Measurements from ENCODE around the gene LRBA. TPM values are rescaled to one million over a fixed set of nuclear protein-coding genes. Genes with fewer than 3 reads are reported as not detected.

Gene LRBA
- total and polyA plus RNA-seq, 3 donors from 2014 or later, result 24.6 to 61.1 (median 60.8) TPM

- intact Hi-C loops (cut with DNase I; ENCODE audit: low total_unique reads), result no loop called here
- Histone ChIP-seq H3K4me1 (no peaks in the 10 kb centered on the region), H3K27ac (no peak overlapping the region), H3K9me3 (no peaks in the 10 kb centered on the region), H3K27me3 (no peaks in the 10 kb centered on the region), H3K4me3 (no peak overlapping the region), H3K36me3 (ENCODE audit: low read depth, missing control alignments) (no peaks in the 10 kb centered on the region)
- TF ChIP-seq, protein P1, sequence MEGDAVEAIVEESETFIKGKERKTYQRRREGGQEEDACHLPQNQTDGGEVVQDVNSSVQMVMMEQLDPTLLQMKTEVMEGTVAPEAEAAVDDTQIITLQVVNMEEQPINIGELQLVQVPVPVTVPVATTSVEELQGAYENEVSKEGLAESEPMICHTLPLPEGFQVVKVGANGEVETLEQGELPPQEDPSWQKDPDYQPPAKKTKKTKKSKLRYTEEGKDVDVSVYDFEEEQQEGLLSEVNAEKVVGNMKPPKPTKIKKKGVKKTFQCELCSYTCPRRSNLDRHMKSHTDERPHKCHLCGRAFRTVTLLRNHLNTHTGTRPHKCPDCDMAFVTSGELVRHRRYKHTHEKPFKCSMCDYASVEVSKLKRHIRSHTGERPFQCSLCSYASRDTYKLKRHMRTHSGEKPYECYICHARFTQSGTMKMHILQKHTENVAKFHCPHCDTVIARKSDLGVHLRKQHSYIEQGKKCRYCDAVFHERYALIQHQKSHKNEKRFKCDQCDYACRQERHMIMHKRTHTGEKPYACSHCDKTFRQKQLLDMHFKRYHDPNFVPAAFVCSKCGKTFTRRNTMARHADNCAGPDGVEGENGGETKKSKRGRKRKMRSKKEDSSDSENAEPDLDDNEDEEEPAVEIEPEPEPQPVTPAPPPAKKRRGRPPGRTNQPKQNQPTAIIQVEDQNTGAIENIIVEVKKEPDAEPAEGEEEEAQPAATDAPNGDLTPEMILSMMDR (IDR thresholded peaks at IDR 0.05), result no peak
- no peak for TF ChIP-seq POLR2A (IDR thresholded peaks at IDR 0.05)
- 88 to 92% methylated on average over 2 of the region's 2 CpGs for WGBS, 2 donors
- no peak for DNase-seq
These were observed 358.2 kb downstream of the LRBA start for GRCh38 chr4:150656891-150657290.

DNA sequence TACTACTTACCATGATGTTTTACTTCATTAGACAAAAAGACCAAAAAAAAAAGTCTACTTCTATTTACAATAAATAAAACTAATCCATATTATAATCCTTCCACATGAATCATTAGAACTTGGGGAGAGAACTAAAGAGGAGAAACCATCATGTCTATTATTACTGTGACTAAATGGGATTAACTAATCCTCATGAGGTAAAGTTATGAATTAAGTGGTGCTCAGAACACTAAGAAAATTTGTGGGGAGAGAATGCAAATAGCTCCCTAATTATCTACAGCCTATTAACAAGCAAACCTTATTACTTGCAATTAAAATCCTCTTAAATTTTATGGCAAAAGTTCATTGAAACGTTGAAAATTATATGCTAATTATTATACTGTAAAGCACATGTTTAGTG lies 364.3 kb downstream of the LRBA start:
- intact Hi-C loops (cut with DNase I; ENCODE audit: low total_unique reads), result no loop called here
- Histone ChIP-seq H3K4me1 (no peaks in the 10 kb centered on the region), H3K36me3 (ENCODE audit: low read depth, missing control alignments) (no peaks in the 10 kb centered on the region), H3K27me3 (no peaks in the 10 kb centered on the region), H3K4me3 (no peak overlapping the region), H3K9me3 (no peaks in the 10 kb centered on the region), H3K27ac (no peak overlapping the region)
- WGBS, 2 donors, result 74 to 82% methylated on average over 1 of the region's 1 CpG
- no peak for DNase-seq
- TF ChIP-seq POLR2A (IDR thresholded peaks at IDR 0.05), result no peak
- TF ChIP-seq, protein P1 (IDR thresholded peaks at IDR 0.05), result no peak

GRCh38 chr4:150648123-150648522 lies 367.0 kb downstream of the LRBA start:
- 82 to 87% methylated on average over 3 of the region's 3 CpGs for WGBS, 2 donors
- no peak for DNase-seq

GRCh38 chr4:150647008-150647407 lies 368.1 kb downstream of the LRBA start:
- no peaks in the 10 kb centered on the region for H3K27me3 ChIP-seq
- no peaks in the 10 kb centered on the region for H3K36me3 ChIP-seq (ENCODE audit: low read depth, missing control alignments)
- DNase-seq, result no peak
- no peak overlapping the region for H3K27ac ChIP-seq
- no peak for TF ChIP-seq POLR2A (IDR thresholded peaks at IDR 0.05)
- TF ChIP-seq, protein P1 (IDR thresholded peaks at IDR 0.05), result no peak
- H3K4me1 ChIP-seq, result no peaks in the 10 kb centered on the region
- H3K4me3 ChIP-seq, result no peak overlapping the region
- intact Hi-C loops (cut with DNase I; ENCODE audit: low total_unique reads), result no loop called here
- no peaks in the 10 kb centered on the region for H3K9me3 ChIP-seq
- WGBS, 2 donors, result 83 to 97% methylated on average over 1 of the region's 1 CpG

More at GRCh38 chr4:150648123-150648522, 367.0 kb downstream of the LRBA start:
- no peak overlapping the region for H3K4me3 ChIP-seq
- no peaks in the 10 kb centered on the region for H3K9me3 ChIP-seq
- intact Hi-C loops (cut with DNase I; ENCODE audit: low total_unique reads), result no loop called here
- H3K36me3 ChIP-seq (ENCODE audit: low read depth, missing control alignments), result no peaks in the 10 kb centered on the region
- no peak for TF ChIP-seq POLR2A (IDR thresholded peaks at IDR 0.05)
- TF ChIP-seq, protein P1 (IDR thresholded peaks at IDR 0.05), result no peak
- no peaks in the 10 kb centered on the region for H3K27me3 ChIP-seq
- H3K4me1 ChIP-seq, result no peaks in the 10 kb centered on the region
- no peak overlapping the region for H3K27ac ChIP-seq

- intact Hi-C loops (cut with DNase I; ENCODE audit: low total_unique reads), result no loop called here
- TF ChIP-seq POLR2A (IDR thresholded peaks at IDR 0.05), result no peak
- TF ChIP-seq, protein P1 (IDR thresholded peaks at IDR 0.05), result no peak
- DNase-seq, result no peak
These were observed 373.5 kb downstream of the LRBA start for GRCh38 chr4:150641612-150642011.

More at GRCh38 chr4:150641612-150642011, 373.5 kb downstream of the LRBA start:
- H3K4me3 ChIP-seq, result no peak overlapping the region
- no peaks in the 10 kb centered on the region for H3K36me3 ChIP-seq (ENCODE audit: low read depth, missing control alignments)
- H3K27ac ChIP-seq, result no peak overlapping the region
- H3K9me3 ChIP-seq, result no peaks in the 10 kb centered on the region
- H3K27me3 ChIP-seq, result no peaks in the 10 kb centered on the region
- H3K4me1 ChIP-seq, result no peaks in the 10 kb centered on the region

Measured in testis (tissue), 3 donors.